H1 (cell line): ENCODE measurements around the gene TEN1. TPM values are rescaled to one million over a fixed set of nuclear protein-coding genes. Genes with fewer than 3 reads are reported as not detected.

Experiments
- CTCF ChIA-PET: fragments of 300-600 bp; sonication (Branson Sonifier 250); formaldehyde crosslinking; loops from one replicate; lab custom pipeline; 2021; ENCODE audit not compliant: partially characterized antibody; lab: Charles Lee
- POLR2A ChIA-PET: fragments of 300-600 bp; sonication (Branson Sonifier 250); formaldehyde crosslinking; loops from one replicate; lab custom pipeline; 2021; ENCODE audit warnings: inconsistent platforms; ENCODE audit not compliant: partially characterized antibody; lab: Charles Lee
- DNase-seq, 2 experiments: peaks; one replicate each; pipeline versions ENCODE4 v3.0.0 to v3.0.0-alpha.2; 2010 to 2022; ENCODE audit warnings: low spot score in 2 of 2, low read depth in 1 of 2, mixed read lengths in 1 of 2
- FAIRE-seq: peaks from 2 replicates; lab custom pipeline; 2011; peaks lifted over from hg19 to GRCh38; lab: Jason Lieb, UNC
- H2AFZ ChIP-seq: 2 replicates; pipeline ENCODE4 v1.8.1; 2012; ENCODE audit warnings: low read length, inconsistent platforms
- H2AK5ac ChIP-seq: 2 replicates; pipeline ENCODE4 v1.6.1; 2013; ENCODE audit warnings: low read depth, low read length
- H2BK120ac ChIP-seq: replicated peaks from 2 replicates; pipeline ENCODE3; 2013; ENCODE audit warnings: low read depth, low read length, inconsistent platforms
- H2BK12ac ChIP-seq: 2 replicates; pipeline ENCODE4 v1.6.1; 2013; ENCODE audit warnings: low read depth, low read length
- H2BK15ac ChIP-seq: 2 replicates; pipeline ENCODE4 v1.6.1; 2013; ENCODE audit warnings: low read length
- H2BK20ac ChIP-seq: 2 replicates; pipeline ENCODE4 v1.6.1; 2013; ENCODE audit warnings: low read length
- H2BK5ac ChIP-seq: 2 replicates; pipeline ENCODE4 v1.6.1; 2013; ENCODE audit warnings: low read depth, low read length
- H3K14ac ChIP-seq: 2 replicates; pipeline ENCODE4 v1.6.1; 2013; ENCODE audit warnings: inconsistent platforms; ENCODE audit not compliant: insufficient read length
- H3K18ac ChIP-seq: 2 replicates; pipeline ENCODE4 v1.6.1; 2013; ENCODE audit warnings: low read length; ENCODE audit errors: extremely low read depth
- H3K23ac ChIP-seq: 2 replicates; pipeline ENCODE4 v1.6.1; 2013; ENCODE audit warnings: inconsistent platforms; ENCODE audit not compliant: insufficient read length
- H3K23me2 ChIP-seq: 2 replicates; pipeline ENCODE4 v1.6.1; 2013; ENCODE audit warnings: low read depth, low read length
- H3K27ac ChIP-seq: 2 replicates; pipeline ENCODE4 v1.6.1; 2011; ENCODE audit warnings: low read depth, low read length, inconsistent platforms
- H3K27me3 ChIP-seq, 4 experiments: replicated peaks in 1 of 4; 1 replicate in 1 of 4; 2 replicates in 3 of 4; pipeline versions ENCODE4 v1.6.1 to v1.8.1; 2011 to 2013; ENCODE audit warnings: low read length in 3 of 4, mild to moderate bottlenecking in 3 of 4, inconsistent platforms in 2 of 4, mixed read lengths in 2 of 4, moderate library complexity in 1 of 4; ENCODE audit not compliant: control insufficient read depth in 3 of 4, insufficient read depth in 3 of 4; ENCODE audit errors: extremely low read depth in 1 of 4
- H3K36me3 ChIP-seq, 4 experiments: 2 replicates each; pipeline versions ENCODE4 v1.6.1 to v1.8.1; 2011 to 2013; ENCODE audit warnings: mild to moderate bottlenecking in 4 of 4, low read length in 3 of 4, moderate library complexity in 2 of 4, control low read depth in 1 of 4, inconsistent platforms in 1 of 4; ENCODE audit not compliant: insufficient read depth in 4 of 4, control insufficient read depth in 2 of 4
- H3K4ac ChIP-seq: replicated peaks from 2 replicates; pipeline ENCODE3; 2013; ENCODE audit warnings: low read length, low read depth, mixed read lengths, inconsistent platforms; ENCODE audit not compliant: insufficient read length
- H3K4me1 ChIP-seq, 4 experiments: replicated peaks in 1 of 4; 1 replicate in 1 of 4; 2 replicates in 3 of 4; pipeline versions ENCODE4 v1.6.1 to v1.8.1; 2011 to 2013; ENCODE audit warnings: low read length in 3 of 4, inconsistent platforms in 2 of 4, mixed read lengths in 1 of 4; ENCODE audit not compliant: insufficient read depth in 4 of 4, control insufficient read depth in 3 of 4
- H3K4me2 ChIP-seq, 2 experiments: 2 replicates each; pipeline versions ENCODE4 v1.6.1 to v1.8.1; 2011 to 2013; ENCODE audit warnings: low read depth in 2 of 2, low read length in 2 of 2, control low read depth in 1 of 2, inconsistent platforms in 1 of 2, mild to moderate bottlenecking in 1 of 2; ENCODE audit not compliant: insufficient read depth in 1 of 2
- H3K4me3 ChIP-seq, 4 experiments: fragments of 200-600, 300-600 bp in 1 of 4; sonication (generic), shearing (Covaris generic), sonication (Bioruptor Twin) in 1 of 4; 2 replicates each; pipeline versions ENCODE4 v1.5.1 to v1.8.1; 2011 to 2016; ENCODE audit warnings: low read length in 4 of 4, low read depth in 3 of 4, control low read depth in 2 of 4, inconsistent platforms in 2 of 4, mild to moderate bottlenecking in 2 of 4, mixed read lengths in 1 of 4, moderate library complexity in 1 of 4; ENCODE audit not compliant: insufficient read depth in 2 of 4; ENCODE audit errors: extremely low read depth in 1 of 4
- H3K56ac ChIP-seq: replicated peaks from 2 replicates; pipeline ENCODE3; 2013; ENCODE audit warnings: low read depth, mild to moderate bottlenecking, mixed read lengths, low read length, inconsistent platforms; ENCODE audit not compliant: insufficient read length
- H3K79me1 ChIP-seq: 2 replicates; pipeline ENCODE4 v1.6.1; 2013; ENCODE audit warnings: low read depth, low read length, control low read depth
- H3K79me2 ChIP-seq, 2 experiments: 2 replicates each; pipeline versions ENCODE4 v1.6.1 to v1.8.1; 2012 to 2013; ENCODE audit warnings: low read length in 2 of 2, mild to moderate bottlenecking in 2 of 2, inconsistent platforms in 1 of 2; ENCODE audit not compliant: insufficient read depth in 2 of 2, control insufficient read depth in 1 of 2
- H3K9ac ChIP-seq, 4 experiments: replicated peaks in 1 of 4; 1 replicate in 1 of 4; 2 replicates in 3 of 4; pipeline versions ENCODE4 v1.6.1 to v1.8.1; 2011 to 2013; ENCODE audit warnings: low read depth in 3 of 4, low read length in 3 of 4, control low read depth in 2 of 4, mild to moderate bottlenecking in 2 of 4, moderate library complexity in 2 of 4, inconsistent platforms in 1 of 4; ENCODE audit errors: extremely low read depth in 1 of 4
- H3K9me3 ChIP-seq, 2 experiments: 2 replicates each; pipeline versions ENCODE4 v1.6.1 to v1.8.1; 2012 to 2013; ENCODE audit warnings: mild to moderate bottlenecking in 2 of 2, moderate library complexity in 2 of 2, control low read depth in 1 of 2, inconsistent platforms in 1 of 2, low read depth in 1 of 2, low read length in 1 of 2, mixed read lengths in 1 of 2; ENCODE audit not compliant: insufficient read depth in 2 of 2
- H4K20me1 ChIP-seq, 2 experiments: replicated peaks in 1 of 2; 2 replicates each; pipeline versions ENCODE3 to v1.8.1; 2011 to 2013; ENCODE audit warnings: inconsistent platforms in 2 of 2, low read length in 2 of 2, mild to moderate bottlenecking in 1 of 2; ENCODE audit not compliant: insufficient read depth in 2 of 2, control insufficient read depth in 1 of 2
- H4K5ac ChIP-seq: 2 replicates; pipeline ENCODE4 v1.6.1; 2013; ENCODE audit warnings: low read length, low read depth, mixed read lengths, inconsistent platforms; ENCODE audit not compliant: insufficient read length
- H4K8ac ChIP-seq: 2 replicates; pipeline ENCODE4 v1.8.0; 2013; ENCODE audit warnings: mild to moderate bottlenecking, moderate library complexity, low read length, inconsistent platforms; ENCODE audit not compliant: insufficient read depth; ENCODE audit errors: extremely low read depth
- H4K91ac ChIP-seq: replicated peaks from 2 replicates; pipeline ENCODE3; 2013; ENCODE audit warnings: low read length, mixed read lengths, inconsistent platforms; ENCODE audit not compliant: insufficient read length
- ASH2L ChIP-seq: fragments of 200-600, 300-600 bp; sonication (generic); IDR thresholded peaks from one replicate; pipeline ENCODE4 v1.7.1; 2017; ENCODE audit warnings: low read length
- BACH1 ChIP-seq: IDR thresholded peaks from 2 replicates; pipeline ENCODE4 v1.6.1; 2012; ENCODE audit warnings: low read length, improper control_type of control experiment
- BCL11A ChIP-seq, 2 experiments: IDR thresholded peaks; one replicate each; pipeline ENCODE4 v1.6.1; 2011; ENCODE audit warnings: low read depth in 2 of 2, low read length in 2 of 2, mild to moderate bottlenecking in 2 of 2
- CREB1 ChIP-seq: IDR thresholded peaks from 2 replicates; pipeline ENCODE4 v1.6.1; 2012; ENCODE audit warnings: inconsistent platforms
- CTCF ChIP-seq, 3 experiments: IDR thresholded peaks; 1 replicate in 2 of 3; 2 replicates in 1 of 3; pipeline versions ENCODE4 v1.5.1 to v1.6.1; 2011; ENCODE audit warnings: low read length in 3 of 3, mild to moderate bottlenecking in 3 of 3, inconsistent platforms in 2 of 3, low read depth in 1 of 3, moderate library complexity in 1 of 3; ENCODE audit not compliant: insufficient read depth in 1 of 3; ENCODE audit errors: control extremely low read depth in 1 of 3
- FOSL1 ChIP-seq: IDR thresholded peaks from 2 replicates; pipeline ENCODE4 v1.6.1; 2011; ENCODE audit warnings: mild to moderate bottlenecking, low read depth, low read length, moderate library complexity; ENCODE audit not compliant: insufficient read depth
- MAFK ChIP-seq: IDR thresholded peaks from 2 replicates; pipeline ENCODE4 v1.6.1; 2012; ENCODE audit warnings: low read depth, mild to moderate bottlenecking, improper control_type of control experiment, low read length
- NRF1 ChIP-seq: IDR thresholded peaks from 2 replicates; pipeline ENCODE4 v1.6.1; 2011; ENCODE audit warnings: mild to moderate bottlenecking, low read depth, low read length, improper control_type of control experiment
- POLR2AphosphoS5 ChIP-seq: IDR thresholded peaks from 2 replicates; pipeline ENCODE4 v1.6.1; 2011; ENCODE audit warnings: low read depth, low read length
- RNF2 ChIP-seq: fragments of 200-900, 300-1000 bp; sonication (generic); IDR thresholded peaks from 2 replicates; pipeline ENCODE4 v1.7.1; 2016; ENCODE audit warnings: borderline replicate concordance, low read depth, mild to moderate bottlenecking, antibody characterized with exemption, low read length; ENCODE audit not compliant: poor library complexity, severe bottlenecking; ENCODE audit errors: missing control alignments
- SIX5 ChIP-seq: IDR thresholded peaks from 2 replicates; pipeline ENCODE4 v1.6.1; 2011; ENCODE audit warnings: mild to moderate bottlenecking, low read depth, low read length
- TEAD4 ChIP-seq: IDR thresholded peaks from 2 replicates; pipeline ENCODE4 v1.6.1; 2012; ENCODE audit warnings: low read depth, low read length, inconsistent platforms, mixed read lengths
- WGBS, 2 experiments: shearing (Covaris generic) in 1 of 2; methylation state at CpG; one replicate each; pipeline versions ENCODE4 v1.1.6 to v1.1.7; 2013 to 2015; ENCODE audit warnings: low lambda C conversion rate in 2 of 2, mixed read lengths in 2 of 2, inconsistent platforms in 1 of 2, low coverage in 1 of 2, missing lambda C conversion rate in 1 of 2; ENCODE audit not compliant: insufficient replicate concordance in 2 of 2, insufficient coverage in 1 of 2, insufficient read length in 1 of 2; ENCODE audit errors: extremely low coverage in 1 of 2, missing lambda C conversion rate in 1 of 2; 5-methylcytosine and 5-hydroxymethylcytosine counted together
- polyA plus RNA-seq, 7 experiments: library from polyadenylated mRNA; depleted of rRNA in 3 of 7; stranded (reverse) in 5 of 7; unstranded in 2 of 7; fragments of >200 nt in 5 of 7; fragments of 200-250 nt in 2 of 7; gene quantifications; 1 replicate in 5 of 7; 2 replicates in 1 of 7; 4 replicates in 1 of 7; pipeline versions ENCODE4 v1.2.1 to v1.2.3, GENCODE V29; 2011 to 2013; ENCODE audit warnings: missing spikeins in 2 of 7, mixed read lengths in 2 of 7
- total RNA-seq: library from RNA; stranded (reverse); fragmentation: NEBNext Ultra II Directional; extraction: Animal tissue kit (Norgen Biotek cat#: 25700); gene quantifications from 2 replicates; pipeline ENCODE4 v1.2.1, GENCODE V29; 2021

TEN1 gene
- total and polyA plus RNA-seq, 2 of the 8 experiments (the other 6 are each of a cell fraction or from before 2014, with no cell fraction given), result 15.9 to 18.7 TPM

GRCh38 chr17:75945211-75945610, 33.8 kb upstream of the TEN1 start:
- H3K4me1 ChIP-seq, result peaks cover 0 to 3% (median 2%) of the 10 kb centered on the region in 4 experiments; a peak in 3 of 7 replicates
- ChIA-PET CTCF (interaction anchor here (0.9 to 1.6 kb wide), 6 partner anchors 9 to 334 kb away, joined by 3 to 8 read pairs (median 4); partner anchors contain the start of gene CDK3), POLR2A (no interaction called here)
- no peak overlapping the region for H2AK5ac ChIP-seq
- no peak overlapping the region for H3K4me2 ChIP-seq
- no peaks in the 10 kb centered on the region for H4K20me1 ChIP-seq
- no peak overlapping the region for H3K23ac ChIP-seq
- H3K27me3 ChIP-seq, result no peaks in the 10 kb centered on the region
- H3K14ac ChIP-seq, result no peak overlapping the region
- no peak overlapping the region for H2BK15ac ChIP-seq
- no peaks in the 10 kb centered on the region for H3K79me1 ChIP-seq
- no peak overlapping the region for H2BK5ac ChIP-seq
- no peak overlapping the region for H4K8ac ChIP-seq
- no peak for DNase-seq
- H3K27ac ChIP-seq, result no peak overlapping the region
- no peak overlapping the region for H3K56ac ChIP-seq
- peaks cover 8 to 42% (median 17%) of the 10 kb centered on the region in 4 experiments for H3K36me3 ChIP-seq
- H2AFZ ChIP-seq, result no peak overlapping the region
- no peak overlapping the region for H3K18ac ChIP-seq
- no peak overlapping the region for H2BK20ac ChIP-seq
- no peak overlapping the region for H3K9ac ChIP-seq
- H3K9me3 ChIP-seq, result no peaks in the 10 kb centered on the region
- no peak overlapping the region for H4K91ac ChIP-seq
- H2BK12ac ChIP-seq, result no peak overlapping the region
- FAIRE-seq, result no peak
- 88% methylated on average over 2 of the region's 2 CpGs; no CpG with 5 or more reads in 1 of the 2 experiments for WGBS, 2 experiments
- peaks cover 4% of the 10 kb centered on the region; the same call in 1 of the 2 replicates for H3K23me2 ChIP-seq
- H3K4ac ChIP-seq, result no peak overlapping the region
- H2BK120ac ChIP-seq, result no peak overlapping the region
- no peak overlapping the region for H3K4me3 ChIP-seq
- H3K79me2 ChIP-seq, result no peaks in the 10 kb centered on the region
- no peak overlapping the region for H4K5ac ChIP-seq
- TF ChIP-seq MAFK, result no peak
- no peak for TF ChIP-seq CTCF (IDR thresholded peaks at IDR 0.05; ENCODE audit: control extremely low read depth in 1 of 3, insufficient read depth in 1 of 3, low read depth in 1 of 3, low read length in 3 of 3)
- no peak for TF ChIP-seq BACH1
- TF ChIP-seq TEAD4, result no peak
- no peak for TF ChIP-seq RNF2
- no peak for TF ChIP-seq SIX5
- TF ChIP-seq BCL11A (IDR thresholded peaks at IDR 0.05; ENCODE audit: low read depth in 2 of 2, low read length in 2 of 2), result no peak
- TF ChIP-seq CREB1, result no peak
- no peak for TF ChIP-seq POLR2AphosphoS5
- TF ChIP-seq ASH2L, result no peak
- no peak for TF ChIP-seq NRF1
- no peak for TF ChIP-seq FOSL1
